H9 (cell line): ENCODE data around the gene NOS1AP. TPM values are rescaled to one million over a fixed set of nuclear protein-coding genes. Genes with fewer than 3 reads are reported as not detected.

ENCODE experiments used
- DNase-seq: peaks from one replicate; pipeline ENCODE4 v3.0.0-alpha.2; 2017
- H2AFZ ChIP-seq: one replicate; pipeline ENCODE4 v1.6.1; 2013; ENCODE audit warnings: mild to moderate bottlenecking, low read length, control low read depth, moderate library complexity
- H2AK5ac ChIP-seq: 2 replicates; pipeline ENCODE4 v1.6.1; 2013; ENCODE audit warnings: low read length, control low read depth, mixed read lengths; ENCODE audit not compliant: insufficient read length
- H2BK120ac ChIP-seq: one replicate; pipeline ENCODE4 v1.6.1; 2013; ENCODE audit warnings: low read depth, mild to moderate bottlenecking, low read length, control low read depth, inconsistent platforms; ENCODE audit not compliant: poor library complexity, severe bottlenecking
- H2BK12ac ChIP-seq: 2 replicates; pipeline ENCODE4 v1.6.1; 2013; ENCODE audit warnings: low read length, control low read depth, mixed read lengths, low read depth; ENCODE audit not compliant: insufficient read length
- H2BK15ac ChIP-seq: 2 replicates; pipeline ENCODE4 v1.6.1; 2013; ENCODE audit warnings: low read depth, low read length, control low read depth
- H2BK20ac ChIP-seq: one replicate; pipeline ENCODE4 v1.6.1; 2013; ENCODE audit warnings: low read depth, mild to moderate bottlenecking, low read length, control low read depth, inconsistent platforms; ENCODE audit not compliant: poor library complexity, severe bottlenecking
- H2BK5ac ChIP-seq: 2 replicates; pipeline ENCODE4 v1.6.1; 2013; ENCODE audit warnings: low read length, control low read depth, mixed read lengths; ENCODE audit not compliant: insufficient read length
- H3K14ac ChIP-seq: 2 replicates; pipeline ENCODE4 v1.6.1; 2013; ENCODE audit warnings: low read length, control low read depth; ENCODE audit not compliant: insufficient read depth
- H3K18ac ChIP-seq: 2 replicates; pipeline ENCODE4 v1.6.1; 2013; ENCODE audit warnings: low read depth, mild to moderate bottlenecking, mixed read lengths, low read length, control low read depth; ENCODE audit not compliant: insufficient read length
- H3K23ac ChIP-seq: 2 replicates; pipeline ENCODE4 v1.6.1; 2013; ENCODE audit warnings: low read length, control low read depth, mixed read lengths, low read depth; ENCODE audit not compliant: insufficient read length
- H3K23me2 ChIP-seq: 2 replicates; pipeline ENCODE4 v1.6.1; 2013; ENCODE audit warnings: low read depth, mild to moderate bottlenecking, mixed read lengths, low read length, control low read depth; ENCODE audit not compliant: insufficient read length, poor library complexity, severe bottlenecking
- H3K27ac ChIP-seq: 2 replicates; pipeline ENCODE4 v1.5.1; 2013; ENCODE audit warnings: low read length, control low read depth, mixed read lengths, low read depth; ENCODE audit not compliant: insufficient read length
- H3K27me3 ChIP-seq: 2 replicates; pipeline ENCODE4 v1.6.1; 2013; ENCODE audit warnings: low read length, control low read depth, inconsistent platforms; ENCODE audit not compliant: insufficient read depth
- H3K4ac ChIP-seq: 2 replicates; pipeline ENCODE4 v1.6.1; 2013; ENCODE audit warnings: low read depth, mild to moderate bottlenecking, control low read depth, inconsistent platforms, low read length, moderate library complexity
- H3K4me1 ChIP-seq: 2 replicates; pipeline ENCODE4 v1.6.1; 2013; ENCODE audit warnings: low read length, control low read depth, inconsistent platforms; ENCODE audit not compliant: insufficient read depth
- H3K4me2 ChIP-seq: 2 replicates; pipeline ENCODE4 v1.6.1; 2013; ENCODE audit warnings: low read length, control low read depth, mixed read lengths; ENCODE audit not compliant: insufficient read length, insufficient read depth
- H3K56ac ChIP-seq: 2 replicates; pipeline ENCODE4 v1.6.1; 2013; ENCODE audit warnings: low read depth, mild to moderate bottlenecking, mixed read lengths, low read length, control low read depth; ENCODE audit not compliant: insufficient read length
- H3K79me1 ChIP-seq: 2 replicates; pipeline ENCODE4 v1.6.1; 2013; ENCODE audit warnings: low read depth, mild to moderate bottlenecking, moderate library complexity, low read length, control low read depth, inconsistent platforms; ENCODE audit not compliant: insufficient read depth, poor library complexity, severe bottlenecking
- H3K79me2 ChIP-seq: 2 replicates; pipeline ENCODE4 v1.6.1; 2013; ENCODE audit warnings: low read length, control low read depth, inconsistent platforms; ENCODE audit not compliant: insufficient read depth
- H3K9ac ChIP-seq: 2 replicates; pipeline ENCODE4 v1.6.1; 2013; ENCODE audit warnings: low read length, control low read depth, mixed read lengths; ENCODE audit not compliant: insufficient read length; ENCODE audit errors: extremely low read depth
- H3K9me3 ChIP-seq: one replicate; pipeline ENCODE4 v1.6.1; 2013; ENCODE audit warnings: low read depth, low read length, inconsistent platforms; ENCODE audit not compliant: control insufficient read depth
- H3T11ph ChIP-seq: one replicate; pipeline ENCODE4 v1.6.1; 2013; ENCODE audit warnings: mild to moderate bottlenecking, low read length, control low read depth, inconsistent platforms
- H4K20me1 ChIP-seq: one replicate; pipeline ENCODE4 v1.6.1; 2013; ENCODE audit not compliant: control insufficient read depth, insufficient read length, insufficient read depth
- H4K5ac ChIP-seq: 2 replicates; pipeline ENCODE4 v1.6.1; 2013; ENCODE audit warnings: low read depth, mild to moderate bottlenecking, mixed read lengths, low read length, control low read depth; ENCODE audit not compliant: insufficient read length
- H4K8ac ChIP-seq: replicated peaks from 2 replicates; pipeline ENCODE4 v1.6.1; 2013; ENCODE audit warnings: low read length, control low read depth, mixed read lengths, low read depth; ENCODE audit not compliant: insufficient read length
- H4K91ac ChIP-seq: 2 replicates; pipeline ENCODE4 v1.6.1; 2013; ENCODE audit warnings: low read depth, mild to moderate bottlenecking, moderate library complexity, mixed read lengths, low read length, control low read depth; ENCODE audit not compliant: insufficient read length
- H3K27ac Mint-ChIP-seq, 3 experiments: 2 replicates in 2 of 3; 3 replicates in 1 of 3; pipeline ENCODE4 v1.8.0; 2020 to 2021; ENCODE audit warnings: mixed read lengths in 3 of 3, mild to moderate bottlenecking in 1 of 3, moderate library complexity in 1 of 3
- H3K27me3 Mint-ChIP-seq: 2 replicates; pipeline ENCODE4 v1.8.0; 2021; ENCODE audit warnings: low read depth, mild to moderate bottlenecking, moderate library complexity, mixed read lengths
- H3K36me3 Mint-ChIP-seq, 3 experiments: 2 replicates in 2 of 3; 3 replicates in 1 of 3; pipeline ENCODE4 v1.8.0; 2020 to 2021; ENCODE audit warnings: low read depth in 3 of 3, mixed read lengths in 3 of 3; ENCODE audit not compliant: insufficient read depth in 1 of 3
- H3K4me1 Mint-ChIP-seq, 2 experiments: 2 replicates each; pipeline ENCODE4 v1.8.0; 2020; ENCODE audit warnings: mixed read lengths in 2 of 2
- H3K4me3 Mint-ChIP-seq, 2 experiments: 2 replicates in 1 of 2; 3 replicates in 1 of 2; pipeline ENCODE4 v1.8.0; 2020 to 2021; ENCODE audit warnings: mild to moderate bottlenecking in 2 of 2, mixed read lengths in 2 of 2, moderate library complexity in 1 of 2
- H3K9me3 Mint-ChIP-seq, 2 experiments: 2 replicates in 1 of 2; 3 replicates in 1 of 2; pipeline ENCODE4 v1.8.0; 2020; ENCODE audit warnings: mild to moderate bottlenecking in 2 of 2, mixed read lengths in 2 of 2, moderate library complexity in 1 of 2
- CTCF ChIP-seq: fragments of 200-600 bp; sonication (generic); conservative IDR thresholded peaks from 3 replicates; pipeline ENCODE4 v1.8.0; 2021; ENCODE audit warnings: antibody characterized with exemption, mild to moderate bottlenecking
- WGBS: extraction: QIAGEN DNeasy Blood & Tissue Kit; methylation state at CpG from one replicate; pipeline ENCODE4 v1.1.7; 2013; ENCODE audit warnings: missing lambda C conversion rate, low lambda C conversion rate, mixed read lengths; ENCODE audit not compliant: insufficient read length; ENCODE audit errors: extremely low coverage; 5-methylcytosine and 5-hydroxymethylcytosine counted together
- total RNA-seq: library from RNA; stranded (reverse); gene quantifications from 2 replicates; pipeline ENCODE4 v1.2.1, GENCODE V29; 2021

The NOS1AP gene
- total RNA-seq, 1 experiment from 2014 or later, result 8.4 TPM

- H3K27ac Mint-ChIP-seq, result no peak overlapping the region
- H3K4me3 Mint-ChIP-seq, result no peak overlapping the region
- H3K9ac ChIP-seq, result no peak overlapping the region
- H3K79me2 ChIP-seq, result no peaks in the 10 kb centered on the region
- H3K23ac ChIP-seq, result no peak overlapping the region
- no peak overlapping the region for H3K56ac ChIP-seq
- no peak for DNase-seq
- H3K4ac ChIP-seq, result no peak overlapping the region
- H2BK15ac ChIP-seq, result no peak overlapping the region
- peaks cover 8% of the 10 kb centered on the region in 2 experiments for H3K4me1 Mint-ChIP-seq
- no peak overlapping the region for H3K4me2 ChIP-seq
- peaks cover 4% of the 10 kb centered on the region for H3K27me3 Mint-ChIP-seq
- no peak overlapping the region for H2BK12ac ChIP-seq
- H3K18ac ChIP-seq, result no peak overlapping the region
- no peak overlapping the region for H2AFZ ChIP-seq
- TF ChIP-seq CTCF, result no peak
- H3K23me2 ChIP-seq, result no peaks in the 10 kb centered on the region
- no peak overlapping the region for H4K91ac ChIP-seq
- no peak overlapping the region for H3K14ac ChIP-seq
- no peak overlapping the region for H3T11ph ChIP-seq
- H4K5ac ChIP-seq, result no peak overlapping the region
- no peak overlapping the region for H2AK5ac ChIP-seq
- no peaks in the 10 kb centered on the region for H3K79me1 ChIP-seq
- no peak overlapping the region for H4K8ac ChIP-seq
- no CpG with 5 or more reads among the region's 1 CpG for WGBS
- peaks cover 0 to 2% of the 10 kb centered on the region in 2 experiments; a peak in 2 of 5 replicates for H3K9me3 Mint-ChIP-seq
- no peak overlapping the region for H3K27ac ChIP-seq
- no peaks in the 10 kb centered on the region for H3K4me1 ChIP-seq
- H3K36me3 Mint-ChIP-seq, result no peaks in the 10 kb centered on the region
- no peaks in the 10 kb centered on the region for H3K27me3 ChIP-seq
- H3K9me3 ChIP-seq, result no peaks in the 10 kb centered on the region
- H2BK120ac ChIP-seq, result no peak overlapping the region
- no peaks in the 10 kb centered on the region for H4K20me1 ChIP-seq
- H2BK5ac ChIP-seq, result no peak overlapping the region
- no peak overlapping the region for H2BK20ac ChIP-seq
Observed at GRCh38 chr1:162038624-162039023, 30.9 kb upstream of the NOS1AP start.
